Ovary (tissue), 3 donors: ENCODE data around the gene TAS2R40.

ENCODE experiments used
- CTCF ChIP-seq, 3 donors: fragments of 450-650 bp in 2 of 3; fragments of 200-600 bp in 1 of 3; IDR thresholded peaks; one replicate each; pipeline versions ENCODE4 v1.5.1 to v1.8.0; 2016 to 2022; ENCODE audit warnings: antibody characterized with exemption in 3 of 3, mild to moderate bottlenecking in 1 of 3
- POLR2A ChIP-seq: fragments of 450-650 bp; IDR thresholded peaks from one replicate; pipeline ENCODE4 v1.6.1; 2017; ENCODE audit warnings: antibody characterized with exemption, mild to moderate bottlenecking, moderate library complexity
- donor health status: DM: no; HTN: no; CAD: no.

- TF ChIP-seq CTCF (IDR thresholded peaks at IDR 0.05) (no peak), POLR2A (no peak)
Observed at GRCh38 chr7:143202161-143202560, 19.7 kb upstream of the TAS2R40 start.
